ENCODE measurements around the gene TRAPPC5. TPM values are rescaled to one million over a fixed set of nuclear protein-coding genes. Genes with fewer than 3 reads are reported as not detected.

Gene TRAPPC5
- total RNA-seq, 1 donor from 2014 or later: 110 TPM

- H3K4me2 ChIP-seq (ENCODE audit: low read length): no peak overlapping the region
- Mint-ChIP-seq H3K4me3 (ENCODE audit: unreplicated experiment) (no peak overlapping the region), H3K27ac (ENCODE audit: unreplicated experiment) (no peak overlapping the region), H3K4me1 (ENCODE audit: low read depth, unreplicated experiment) (no peaks in the 10 kb centered on the region), H3K36me3 (ENCODE audit: low read depth, unreplicated experiment) (no peaks in the 10 kb centered on the region), H3K9me3 (ENCODE audit: unreplicated experiment) (no peaks in the 10 kb centered on the region), H3K27me3 (ENCODE audit: low read depth, unreplicated experiment) (peaks cover 46% of the 10 kb centered on the region)
- H3K9ac ChIP-seq (ENCODE audit: low read length): no peak overlapping the region
- no peak overlapping the region for H2AFZ ChIP-seq (ENCODE audit: low read depth, low read length)
- no peak overlapping the region for H3K27ac ChIP-seq (ENCODE audit: low read depth, low read length)
- no peaks in the 10 kb centered on the region for H3K36me3 ChIP-seq (ENCODE audit: insufficient read depth, low read length)
- no peaks in the 10 kb centered on the region for H3K4me1 ChIP-seq (ENCODE audit: insufficient read depth, low read length)
- no peak for TF ChIP-seq CTCF (IDR thresholded peaks at IDR 0.05; ENCODE audit: insufficient read depth, low read depth, low read length)
- TF ChIP-seq EZH2 (IDR thresholded peaks at IDR 0.05; ENCODE audit: insufficient read depth, low read length): no peak
- no peaks in the 10 kb centered on the region for H3K9me3 ChIP-seq (ENCODE audit: insufficient read depth, low read depth, low read length)
- DNase-seq (ENCODE audit: low read depth) (no peak), FAIRE-seq (no peak)
- H3K27me3 ChIP-seq (ENCODE audit: insufficient read depth, low read length): no peaks in the 10 kb centered on the region
- no peaks in the 10 kb centered on the region for H4K20me1 ChIP-seq (ENCODE audit: insufficient read depth, low read length)
- no peak overlapping the region for H3K4me3 ChIP-seq (ENCODE audit: insufficient read depth, low read depth, low read length)
- H3K79me2 ChIP-seq (ENCODE audit: insufficient read depth, low read length): no peaks in the 10 kb centered on the region
Measured at GRCh38 chr19:7705387-7706187, 25.0 kb downstream of the TRAPPC5 start.

GRCh38 chr19:7706188-7706954 lies 25.7 kb downstream of the TRAPPC5 start:
- H3K27ac ChIP-seq (ENCODE audit: low read depth, low read length): no peak overlapping the region
- H4K20me1 ChIP-seq (ENCODE audit: insufficient read depth, low read length): no peaks in the 10 kb centered on the region
- H3K9me3 Mint-ChIP-seq (ENCODE audit: unreplicated experiment): no peaks in the 10 kb centered on the region
- no peaks in the 10 kb centered on the region for H3K79me2 ChIP-seq (ENCODE audit: insufficient read depth, low read length)
- H3K36me3 ChIP-seq (ENCODE audit: insufficient read depth, low read length): no peaks in the 10 kb centered on the region
- no peak for TF ChIP-seq EZH2 (IDR thresholded peaks at IDR 0.05; ENCODE audit: insufficient read depth, low read length)
- no peak for TF ChIP-seq CTCF (IDR thresholded peaks at IDR 0.05; ENCODE audit: insufficient read depth, low read depth, low read length)
- no peak overlapping the region for H3K9ac ChIP-seq (ENCODE audit: low read length)
- H3K4me3 Mint-ChIP-seq (ENCODE audit: unreplicated experiment): no peak overlapping the region
- H2AFZ ChIP-seq (ENCODE audit: low read depth, low read length): no peak overlapping the region
- FAIRE-seq (no peak), DNase-seq (ENCODE audit: low read depth) (no peak)
- H3K4me1 Mint-ChIP-seq (ENCODE audit: low read depth, unreplicated experiment): no peaks in the 10 kb centered on the region
- H3K4me1 ChIP-seq (ENCODE audit: insufficient read depth, low read length): no peaks in the 10 kb centered on the region
- no peak overlapping the region for H3K27ac Mint-ChIP-seq (ENCODE audit: unreplicated experiment)
- H3K36me3 Mint-ChIP-seq (ENCODE audit: low read depth, unreplicated experiment): no peaks in the 10 kb centered on the region
- H3K4me2 ChIP-seq (ENCODE audit: low read length): no peak overlapping the region
- H3K4me3 ChIP-seq (ENCODE audit: insufficient read depth, low read depth, low read length): no peak overlapping the region
- peaks cover 48% of the 10 kb centered on the region for H3K27me3 Mint-ChIP-seq (ENCODE audit: low read depth, unreplicated experiment)
- H3K27me3 ChIP-seq (ENCODE audit: insufficient read depth, low read length): no peaks in the 10 kb centered on the region
- H3K9me3 ChIP-seq (ENCODE audit: insufficient read depth, low read depth, low read length): no peaks in the 10 kb centered on the region
